IMR-90 (cell line): Measurements from ENCODE around the gene PLEKHA4.

Experiments used
- MAFK ChIP-seq: IDR thresholded peaks from 2 replicates; pipeline ENCODE4 v1.6.1; 2012; ENCODE audit warnings: low read depth, low read length, improper control_type of control experiment
- MAZ ChIP-seq: IDR thresholded peaks from 2 replicates; pipeline ENCODE4 v1.6.1; 2012; ENCODE audit warnings: low read depth, mild to moderate bottlenecking, low read length, improper control_type of control experiment, moderate library complexity, borderline replicate concordance
- TF ChIP-seq, protein P1 (sequence below): conservative IDR thresholded peaks from 2 replicates; pipeline ENCODE4 v1.5.1; 2012; ENCODE audit warnings: mild to moderate bottlenecking, low read depth, low read length, improper control_type of control experiment
- TF ChIP-seq, protein P2 (sequence below): fragments of 150-350 bp; IDR thresholded peaks from 2 replicates; pipeline ENCODE4 v1.6.1; 2017; ENCODE audit warnings: mild to moderate bottlenecking, antibody characterized with exemption, low read length, low read depth

DNA sequence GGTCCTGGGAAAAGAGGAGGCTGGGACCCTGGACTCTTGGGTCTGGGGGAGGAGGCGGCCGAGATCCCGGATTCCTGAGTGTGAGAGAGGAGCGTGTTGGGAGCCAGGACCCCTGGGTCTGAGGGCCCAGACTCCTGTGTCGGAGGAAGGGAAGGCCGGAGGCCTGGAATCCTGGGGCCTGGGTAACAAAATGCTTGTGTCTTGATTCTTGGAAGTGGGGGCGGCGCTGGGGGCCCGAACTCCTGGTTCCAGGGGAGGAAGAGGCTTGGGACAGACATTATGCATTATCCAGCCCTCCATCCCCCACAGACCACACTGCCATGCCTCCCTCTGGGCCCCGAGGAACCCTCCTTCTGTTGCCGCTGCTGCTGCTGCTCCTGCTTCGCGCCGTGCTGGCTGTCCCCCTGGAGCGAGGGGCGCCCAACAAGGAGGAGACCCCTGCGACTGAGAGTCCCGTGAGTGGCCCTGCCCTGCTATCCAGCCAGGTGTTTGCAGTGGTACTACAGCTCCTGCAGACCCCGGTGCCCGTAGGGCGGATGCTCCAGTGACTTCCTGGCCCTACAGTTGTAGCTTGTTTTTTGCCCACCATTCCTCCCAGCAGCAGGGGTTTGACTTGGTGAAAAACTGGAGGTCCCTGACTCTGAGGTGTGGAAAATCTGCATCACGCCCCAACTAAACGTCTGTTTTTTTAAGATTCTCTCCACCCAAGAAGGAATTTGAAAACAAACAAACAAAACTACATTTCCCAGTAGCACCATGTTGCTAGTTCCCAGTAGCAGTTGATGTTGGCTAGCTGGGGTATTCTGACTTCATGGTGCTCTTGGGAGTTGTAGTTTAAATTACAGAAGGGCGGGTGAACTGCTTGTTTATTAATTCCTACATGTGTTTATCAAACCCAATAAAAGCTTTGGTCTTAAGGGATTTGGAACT, 32.3 kb upstream of the PLEKHA4 start:
- TF ChIP-seq, protein P1, sequence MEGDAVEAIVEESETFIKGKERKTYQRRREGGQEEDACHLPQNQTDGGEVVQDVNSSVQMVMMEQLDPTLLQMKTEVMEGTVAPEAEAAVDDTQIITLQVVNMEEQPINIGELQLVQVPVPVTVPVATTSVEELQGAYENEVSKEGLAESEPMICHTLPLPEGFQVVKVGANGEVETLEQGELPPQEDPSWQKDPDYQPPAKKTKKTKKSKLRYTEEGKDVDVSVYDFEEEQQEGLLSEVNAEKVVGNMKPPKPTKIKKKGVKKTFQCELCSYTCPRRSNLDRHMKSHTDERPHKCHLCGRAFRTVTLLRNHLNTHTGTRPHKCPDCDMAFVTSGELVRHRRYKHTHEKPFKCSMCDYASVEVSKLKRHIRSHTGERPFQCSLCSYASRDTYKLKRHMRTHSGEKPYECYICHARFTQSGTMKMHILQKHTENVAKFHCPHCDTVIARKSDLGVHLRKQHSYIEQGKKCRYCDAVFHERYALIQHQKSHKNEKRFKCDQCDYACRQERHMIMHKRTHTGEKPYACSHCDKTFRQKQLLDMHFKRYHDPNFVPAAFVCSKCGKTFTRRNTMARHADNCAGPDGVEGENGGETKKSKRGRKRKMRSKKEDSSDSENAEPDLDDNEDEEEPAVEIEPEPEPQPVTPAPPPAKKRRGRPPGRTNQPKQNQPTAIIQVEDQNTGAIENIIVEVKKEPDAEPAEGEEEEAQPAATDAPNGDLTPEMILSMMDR, result no peak
- TF ChIP-seq, protein P2, sequence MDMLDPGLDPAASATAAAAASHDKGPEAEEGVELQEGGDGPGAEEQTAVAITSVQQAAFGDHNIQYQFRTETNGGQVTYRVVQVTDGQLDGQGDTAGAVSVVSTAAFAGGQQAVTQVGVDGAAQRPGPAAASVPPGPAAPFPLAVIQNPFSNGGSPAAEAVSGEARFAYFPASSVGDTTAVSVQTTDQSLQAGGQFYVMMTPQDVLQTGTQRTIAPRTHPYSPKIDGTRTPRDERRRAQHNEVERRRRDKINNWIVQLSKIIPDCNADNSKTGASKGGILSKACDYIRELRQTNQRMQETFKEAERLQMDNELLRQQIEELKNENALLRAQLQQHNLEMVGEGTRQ, result no peak
- TF ChIP-seq MAZ, result no peak
- no peak for TF ChIP-seq MAFK
